Cardiac fibroblast (primary cell): ENCODE measurements around the gene ARHGAP10.
A peak's percentile ranks its signal among the peaks of the same experiment; 100 is the strongest.
"Not testable (repeated sequence)": the region's sequence is repeated elsewhere in the genome, so short reads cannot be mapped to it uniquely, and the experiment has no call there.

Experiments
- DNase-seq, 2 donors: peaks; one replicate each; pipeline versions ENCODE4 v3.0.0 to v3.0.0-alpha.2; 2010; ENCODE audit warnings: low read depth in 2 of 2
- H3K4me3 ChIP-seq, 2 donors: replicated peaks in 1 of 2; 1 replicate in 1 of 2; 2 replicates in 1 of 2; pipeline ENCODE4 v1.5.1; 2011; ENCODE audit warnings: low read depth in 2 of 2, low read length in 2 of 2, mild to moderate bottlenecking in 2 of 2, moderate library complexity in 1 of 2
- CTCF ChIP-seq: IDR thresholded peaks from one replicate; pipeline ENCODE4 v1.5.1; 2011; ENCODE audit warnings: low read depth, mild to moderate bottlenecking, low read length, inconsistent platforms

The ARHGAP10 gene

DNA sequence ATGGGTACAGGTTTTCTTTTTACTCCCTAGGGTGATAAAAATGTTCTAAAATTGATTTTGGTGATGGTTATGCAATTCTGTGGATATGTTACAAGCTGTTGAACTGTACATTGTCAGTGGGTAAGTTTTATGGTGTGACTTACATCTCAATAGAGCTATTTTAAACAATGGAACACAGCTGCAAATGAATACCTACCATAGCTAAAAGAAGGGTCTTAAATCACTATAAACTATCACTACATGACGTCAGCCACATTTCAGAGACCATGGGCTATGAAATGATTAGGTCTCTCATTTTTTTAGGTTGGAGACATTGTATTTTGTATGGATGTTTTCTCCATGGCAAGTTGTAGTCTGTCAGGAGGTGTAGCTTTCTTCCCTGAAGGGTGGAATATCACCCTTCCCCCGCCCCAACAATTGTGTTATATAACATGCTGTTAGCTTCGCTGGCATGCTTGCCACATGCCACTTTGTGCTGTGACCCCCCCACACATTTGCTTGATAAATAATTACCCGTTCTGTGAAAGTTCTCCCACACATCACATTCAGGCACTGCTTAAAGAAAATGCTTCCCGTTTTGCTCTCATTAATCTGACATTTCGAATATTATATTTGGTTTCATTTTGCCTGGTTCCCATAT lies 159.7 kb downstream of the ARHGAP10 start:
- no peak for DNase-seq
- no peak overlapping the region for H3K4me3 ChIP-seq
- TF ChIP-seq CTCF = no peak

DNA sequence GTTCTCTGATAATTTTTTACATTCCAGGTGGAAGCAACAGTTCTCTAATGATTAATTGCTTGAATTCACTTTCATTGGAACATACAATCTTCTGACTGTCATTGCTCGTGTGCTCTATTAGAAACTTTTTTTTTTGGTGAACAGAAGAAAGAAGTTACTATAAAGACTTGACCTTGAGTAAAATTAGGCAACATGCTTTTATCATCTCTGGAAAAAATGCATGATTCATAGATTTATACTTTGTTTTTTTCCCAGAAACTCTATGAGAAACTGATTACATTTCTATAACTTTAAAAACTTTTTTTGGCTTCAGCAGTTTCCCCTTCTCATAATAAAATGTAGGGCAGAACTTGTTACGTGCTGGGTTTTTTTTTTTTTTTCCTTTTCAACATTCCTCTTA lies 167.6 kb downstream of the ARHGAP10 start:
- TF ChIP-seq CTCF = no peak
- peak; percentile 55 to 71 for DNase-seq
- H3K4me3 ChIP-seq = no peak overlapping the region

- no peak for TF ChIP-seq CTCF
- DNase-seq = no peak
- H3K4me3 ChIP-seq = no peak overlapping the region
These were observed 169.5 kb downstream of the ARHGAP10 start for GRCh38 chr4:147901388-147901787.

DNA sequence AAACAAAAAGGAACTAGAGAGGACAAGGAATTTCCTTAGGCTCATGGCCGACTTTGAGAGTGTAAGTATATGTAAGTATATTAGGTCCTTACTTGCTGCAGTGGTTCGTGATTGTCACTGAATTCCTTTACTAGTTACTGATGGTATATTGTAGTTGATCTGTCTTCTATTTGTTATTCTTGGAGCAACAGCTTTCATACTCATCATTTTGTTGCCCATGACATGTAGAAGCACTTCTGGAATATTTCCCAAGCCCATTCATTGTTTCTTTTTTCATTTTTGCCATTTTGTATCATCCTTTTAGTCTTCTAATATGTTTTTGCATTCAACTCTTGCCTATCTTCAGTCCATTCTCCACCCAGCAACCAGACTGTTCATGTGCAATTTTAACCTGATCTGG lies 170.0 kb downstream of the ARHGAP10 start:
- H3K4me3 ChIP-seq = no peak overlapping the region
- peak in 1 of 2 donors; percentile 60 for DNase-seq
- no peak for TF ChIP-seq CTCF

DNA sequence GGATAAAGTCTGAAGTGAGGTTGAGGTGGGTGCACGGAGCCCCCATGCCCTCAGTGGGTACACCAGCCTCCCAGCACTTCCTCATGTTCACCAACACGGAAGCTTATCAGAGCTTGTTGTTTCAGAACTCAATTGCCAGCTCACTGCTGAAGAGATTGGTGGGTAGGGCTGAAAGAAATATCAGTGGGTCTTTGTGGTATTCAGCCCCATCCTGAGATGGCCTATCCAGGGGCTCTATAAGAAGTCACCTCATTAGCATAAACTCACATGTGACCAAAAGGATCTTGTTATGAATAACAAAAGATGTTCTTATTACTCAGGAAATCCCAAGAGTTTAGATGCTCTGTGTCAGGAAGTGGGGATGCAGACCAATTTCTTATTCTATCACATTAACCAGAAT lies 177.3 kb downstream of the ARHGAP10 start:
- H3K4me3 ChIP-seq = no peak overlapping the region
- DNase-seq = no peak
- no peak for TF ChIP-seq CTCF

- H3K4me3 ChIP-seq = no peak overlapping the region
- no peak for DNase-seq
- no peak for TF ChIP-seq CTCF
These were observed 178.4 kb downstream of the ARHGAP10 start for GRCh38 chr4:147910315-147910714.

DNA sequence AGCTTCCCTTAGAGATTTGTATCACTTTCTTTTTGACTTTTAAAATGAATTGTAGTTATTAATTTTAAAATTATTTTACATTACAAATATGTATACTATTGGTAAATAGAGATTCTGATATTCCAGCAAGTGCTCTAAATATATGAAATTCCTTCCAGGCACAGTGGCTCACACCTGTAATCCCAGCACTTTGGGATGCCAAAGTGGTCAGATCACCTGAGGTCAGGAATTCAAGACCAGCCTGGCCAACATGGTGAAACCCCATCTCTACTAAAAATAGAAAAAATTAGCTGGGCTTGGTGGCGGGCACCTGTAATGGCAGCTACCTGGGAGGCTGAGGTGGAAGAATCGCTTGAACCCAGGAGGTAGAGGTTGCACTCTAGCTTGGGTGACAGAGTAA lies 180.2 kb downstream of the ARHGAP10 start:
- not testable (repeated sequence) for DNase-seq, H3K4me3 ChIP-seq
